Keratinocyte (primary cell): ENCODE measurements around the gene ANKRD33. TPM values are rescaled to one million over a fixed set of nuclear protein-coding genes. Genes with fewer than 3 reads are reported as not detected.

Experiments used
- DNase-seq: peaks from one replicate; pipeline ENCODE4 v3.0.0-alpha.2; 2011; ENCODE audit warnings: low read depth, missing footprints, low spot score
- FAIRE-seq: peaks from 2 replicates; lab custom pipeline; 2011; peaks lifted over from hg19 to GRCh38; lab: Jason Lieb, UNC
- H2AFZ ChIP-seq: 2 replicates; pipeline ENCODE4 v1.6.0; 2012; ENCODE audit warnings: low read length, control low read depth, inconsistent platforms; ENCODE audit not compliant: control insufficient read depth
- H3K27ac ChIP-seq: 2 replicates; pipeline ENCODE4 v1.5.1; 2011; ENCODE audit warnings: low read length; ENCODE audit not compliant: control insufficient read depth, insufficient read depth
- H3K27me3 ChIP-seq: 3 replicates; pipeline ENCODE4 v1.6.0; 2011; ENCODE audit warnings: low read length; ENCODE audit not compliant: control insufficient read depth, insufficient read depth; ENCODE audit errors: extremely low read depth
- H3K36me3 ChIP-seq, 2 experiments: 2 replicates in 1 of 2; 3 replicates in 1 of 2; pipeline ENCODE4 v1.5.1; 2011; ENCODE audit warnings: low read length in 2 of 2, mild to moderate bottlenecking in 1 of 2; ENCODE audit not compliant: control insufficient read depth in 2 of 2, insufficient read depth in 2 of 2; ENCODE audit errors: extremely low read depth in 1 of 2
- H3K4me1 ChIP-seq: 3 replicates; pipeline ENCODE4 v1.5.1; 2011; ENCODE audit warnings: low read length; ENCODE audit not compliant: control insufficient read depth, insufficient read depth; ENCODE audit errors: extremely low read depth
- H3K4me2 ChIP-seq: 3 replicates; pipeline ENCODE4 v1.6.0; 2011; ENCODE audit warnings: low read depth, low read length; ENCODE audit not compliant: control insufficient read depth, insufficient read depth; ENCODE audit errors: extremely low read depth
- H3K4me3 ChIP-seq, 3 experiments: fragments of 200-600 bp in 1 of 3; sonication (generic) in 1 of 3; 2 replicates in 2 of 3; 3 replicates in 1 of 3; pipeline ENCODE4 v1.5.1; 2011 to 2016; ENCODE audit warnings: low read length in 3 of 3, mild to moderate bottlenecking in 3 of 3, control low read depth in 2 of 3, inconsistent platforms in 1 of 3, low read depth in 1 of 3, mixed read lengths in 1 of 3, mixed run types in 1 of 3, moderate library complexity in 1 of 3; ENCODE audit not compliant: control insufficient read depth in 2 of 3, insufficient read depth in 2 of 3; ENCODE audit errors: extremely low read depth in 1 of 3
- H3K79me2 ChIP-seq: 2 replicates; pipeline ENCODE4 v1.6.0; 2012; ENCODE audit warnings: low read length; ENCODE audit not compliant: control insufficient read depth, insufficient read depth
- H3K9ac ChIP-seq: 3 replicates; pipeline ENCODE4 v1.6.0; 2011; ENCODE audit warnings: low read length; ENCODE audit not compliant: control insufficient read depth, insufficient read depth; ENCODE audit errors: extremely low read depth
- H3K9me1 ChIP-seq: 3 replicates; pipeline ENCODE4 v1.6.0; 2011; ENCODE audit warnings: low read length; ENCODE audit not compliant: control insufficient read depth, insufficient read depth; ENCODE audit errors: extremely low read depth
- H3K9me3 ChIP-seq: 2 replicates; pipeline ENCODE4 v1.5.1; 2012; ENCODE audit warnings: low read depth, low read length; ENCODE audit not compliant: control insufficient read depth
- H4K20me1 ChIP-seq: 3 replicates; pipeline ENCODE4 v1.6.0; 2011; ENCODE audit warnings: low read length; ENCODE audit not compliant: control insufficient read depth, insufficient read depth; ENCODE audit errors: extremely low read depth
- EZH2 ChIP-seq: IDR thresholded peaks from one replicate; pipeline ENCODE4 v1.6.1; 2012; ENCODE audit warnings: inconsistent platforms, mild to moderate bottlenecking, low read length, moderate library complexity
- dilution Hi-C: fragments of 300-500 bp; cut with MboI; formaldehyde crosslinking; loops from one replicate; pipeline ENCODE4 v1.7.0; 2020; ENCODE audit warnings: low sequenced_read_pairs; ENCODE audit not compliant: extremely low pct_ligation_motif_present
- polyA plus RNA-seq, 5 experiments: library from polyadenylated mRNA; depleted of rRNA in 3 of 5; stranded (reverse) in 3 of 5; stranded (forward) in 1 of 5; unstranded in 1 of 5; fragments of >200 nt; gene quantifications; 1 replicate in 1 of 5; 2 replicates in 3 of 5; 3 replicates in 1 of 5; pipeline versions ENCODE4 v1.2.1 to v1.2.3, GENCODE V29; 2011 to 2012; ENCODE audit warnings: missing spikeins in 2 of 5, low read depth in 1 of 5, low replicate concordance in 1 of 5
- TF ChIP-seq, protein P1 (sequence below), 3 experiments: IDR thresholded peaks in 1 of 3; conservative IDR thresholded peaks in 1 of 3; optimal IDR thresholded peaks in 1 of 3; 2 replicates in 2 of 3; 3 replicates in 1 of 3; pipeline versions ENCODE3 to v1.5.1; 2011; ENCODE audit warnings: low read length in 3 of 3, mild to moderate bottlenecking in 3 of 3, moderate library complexity in 2 of 3, control low read depth in 1 of 3, inconsistent platforms in 1 of 3; ENCODE audit not compliant: insufficient read depth in 2 of 3; ENCODE audit errors: extremely low read depth in 1 of 3

Gene ANKRD33
- polyA plus RNA-seq, 1 donor (not counting 4 experiments of a cell fraction or from before 2014, with no cell fraction given) = not detected

DNA sequence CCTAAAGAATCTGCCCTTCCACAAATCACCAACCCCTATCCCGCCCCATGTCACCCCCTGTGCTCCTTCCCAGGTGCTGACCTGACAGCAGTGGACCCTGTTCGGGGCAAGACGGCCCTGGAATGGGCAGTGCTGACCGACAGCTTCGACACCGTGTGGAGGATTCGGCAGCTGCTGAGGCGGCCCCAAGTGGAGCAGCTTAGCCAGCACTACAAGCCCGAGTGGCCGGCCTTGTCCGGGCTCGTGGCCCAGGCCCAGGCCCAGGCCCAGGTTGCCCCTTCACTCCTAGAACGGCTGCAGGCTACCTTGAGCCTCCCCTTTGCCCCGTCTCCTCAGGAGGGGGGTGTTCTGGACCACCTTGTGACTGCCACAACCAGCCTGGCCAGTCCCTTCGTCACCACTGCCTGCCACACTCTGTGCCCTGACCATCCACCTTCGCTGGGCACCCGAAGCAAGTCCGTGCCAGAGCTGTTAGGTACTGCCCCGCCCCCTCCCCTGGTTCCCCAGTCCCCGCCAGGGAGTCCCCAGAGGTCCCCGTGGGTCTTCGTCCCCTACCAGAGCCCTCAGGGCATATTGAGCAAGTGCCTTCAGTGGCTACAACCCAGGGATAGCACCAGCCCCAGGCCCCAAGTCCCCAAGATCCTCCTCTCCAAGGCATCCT, 2.7 kb downstream of the ANKRD33 start:
- H3K9ac ChIP-seq = no peak overlapping the region
- H3K79me2 ChIP-seq = no peaks in the 10 kb centered on the region
- no peaks in the 10 kb centered on the region for H3K36me3 ChIP-seq
- no peaks in the 10 kb centered on the region for H3K9me3 ChIP-seq
- DNase-seq = no peak
- no peak overlapping the region for H3K27ac ChIP-seq
- H3K4me3 ChIP-seq = no peak overlapping the region
- peaks cover 10% of the 10 kb centered on the region for H3K27me3 ChIP-seq
- no peak for TF ChIP-seq EZH2
- TF ChIP-seq, protein P1, sequence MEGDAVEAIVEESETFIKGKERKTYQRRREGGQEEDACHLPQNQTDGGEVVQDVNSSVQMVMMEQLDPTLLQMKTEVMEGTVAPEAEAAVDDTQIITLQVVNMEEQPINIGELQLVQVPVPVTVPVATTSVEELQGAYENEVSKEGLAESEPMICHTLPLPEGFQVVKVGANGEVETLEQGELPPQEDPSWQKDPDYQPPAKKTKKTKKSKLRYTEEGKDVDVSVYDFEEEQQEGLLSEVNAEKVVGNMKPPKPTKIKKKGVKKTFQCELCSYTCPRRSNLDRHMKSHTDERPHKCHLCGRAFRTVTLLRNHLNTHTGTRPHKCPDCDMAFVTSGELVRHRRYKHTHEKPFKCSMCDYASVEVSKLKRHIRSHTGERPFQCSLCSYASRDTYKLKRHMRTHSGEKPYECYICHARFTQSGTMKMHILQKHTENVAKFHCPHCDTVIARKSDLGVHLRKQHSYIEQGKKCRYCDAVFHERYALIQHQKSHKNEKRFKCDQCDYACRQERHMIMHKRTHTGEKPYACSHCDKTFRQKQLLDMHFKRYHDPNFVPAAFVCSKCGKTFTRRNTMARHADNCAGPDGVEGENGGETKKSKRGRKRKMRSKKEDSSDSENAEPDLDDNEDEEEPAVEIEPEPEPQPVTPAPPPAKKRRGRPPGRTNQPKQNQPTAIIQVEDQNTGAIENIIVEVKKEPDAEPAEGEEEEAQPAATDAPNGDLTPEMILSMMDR (optimal IDR thresholded peaks at IDR 0.05 in 1 of 3, IDR thresholded peaks at IDR 0.05 in 1 of 3, conservative IDR thresholded peaks at IDR 0.05 in 1 of 3; ENCODE audit: extremely low read depth in 1 of 3, insufficient read depth in 2 of 3, low read length in 3 of 3) = no peak
- no peak overlapping the region for H3K4me2 ChIP-seq
- H3K4me1 ChIP-seq = peaks cover 4% of the 10 kb centered on the region
- no peak for FAIRE-seq
- dilution Hi-C loops = no loop called here
- no peak overlapping the region for H2AFZ ChIP-seq
- H4K20me1 ChIP-seq = no peaks in the 10 kb centered on the region
- H3K9me1 ChIP-seq = no peaks in the 10 kb centered on the region

DNA sequence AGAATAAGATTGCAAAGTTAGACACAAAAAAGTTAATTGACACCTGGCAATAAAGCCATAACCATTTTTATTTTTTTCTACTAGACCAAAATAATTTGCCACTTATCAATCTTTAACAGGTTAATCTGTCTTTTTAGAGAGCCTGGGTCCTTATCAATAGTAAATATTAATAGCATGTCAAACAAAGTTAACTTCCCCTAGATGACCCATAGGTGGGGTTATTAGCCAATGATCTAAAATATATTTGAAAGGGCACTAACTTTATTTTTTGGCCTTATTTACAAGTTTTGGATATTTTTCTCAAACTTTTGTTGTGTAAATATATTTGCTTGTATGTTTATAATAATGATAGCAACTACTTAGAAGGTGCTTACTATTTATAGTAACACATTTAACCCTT, 3.9 kb downstream of the ANKRD33 start:
- H3K79me2 ChIP-seq = no peaks in the 10 kb centered on the region
- no peaks in the 10 kb centered on the region for H3K4me1 ChIP-seq
- no peak for TF ChIP-seq EZH2
- TF ChIP-seq, protein P1 (optimal IDR thresholded peaks at IDR 0.05 in 1 of 3, IDR thresholded peaks at IDR 0.05 in 1 of 3, conservative IDR thresholded peaks at IDR 0.05 in 1 of 3; ENCODE audit: extremely low read depth in 1 of 3, insufficient read depth in 2 of 3, low read length in 3 of 3) = peak in 1 of 3 experiments; percentile 12
- no peak overlapping the region for H3K27ac ChIP-seq
- no peaks in the 10 kb centered on the region for H4K20me1 ChIP-seq
- H2AFZ ChIP-seq = no peak overlapping the region
- no peak overlapping the region for H3K9ac ChIP-seq
- H3K9me3 ChIP-seq = no peaks in the 10 kb centered on the region
- H3K36me3 ChIP-seq = no peaks in the 10 kb centered on the region
- no peak for DNase-seq
- peaks cover 10% of the 10 kb centered on the region for H3K27me3 ChIP-seq
- H3K9me1 ChIP-seq = no peaks in the 10 kb centered on the region
- no peak overlapping the region for H3K4me3 ChIP-seq
- no peak overlapping the region for H3K4me2 ChIP-seq
- dilution Hi-C loops = no loop called here
- FAIRE-seq = no peak
